Subcutaneous adipose tissue (tissue), 4 donors: ENCODE results near the gene SMIM17. TPM values are rescaled to one million over a fixed set of nuclear protein-coding genes. Genes with fewer than 3 reads are reported as not detected.

Experiments
- CTCF ChIP-seq: fragments of 450-650 bp; IDR thresholded peaks from one replicate; pipeline ENCODE4 v1.5.1; 2016; ENCODE audit warnings: low read depth, mild to moderate bottlenecking, control low read depth, antibody characterized with exemption, moderate library complexity
- total RNA-seq, 4 donors: library from RNA; depleted of rRNA; stranded (reverse); fragments of >200 nt; gene quantifications; one replicate each; pipeline ENCODE4 v1.1.0, GENCODE V29; 2016

Gene SMIM17
- total RNA-seq, 4 donors from 2014 or later: not detected

DNA sequence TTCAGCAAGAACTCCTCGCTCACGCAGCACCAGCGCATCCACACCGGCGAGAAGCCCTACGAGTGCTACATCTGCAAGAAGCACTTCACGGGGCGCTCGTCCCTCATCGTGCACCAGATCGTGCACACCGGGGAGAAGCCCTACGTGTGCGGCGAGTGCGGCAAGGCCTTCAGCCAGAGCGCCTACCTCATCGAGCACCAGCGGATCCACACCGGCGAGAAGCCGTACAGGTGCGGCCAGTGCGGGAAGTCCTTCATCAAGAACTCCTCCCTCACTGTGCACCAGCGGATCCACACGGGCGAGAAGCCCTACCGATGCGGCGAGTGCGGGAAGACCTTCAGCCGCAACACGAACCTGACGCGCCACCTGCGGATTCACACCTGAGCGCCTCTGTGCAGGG is 20.6 kb upstream of the SMIM17 start:
- TF ChIP-seq CTCF: no peak

DNA sequence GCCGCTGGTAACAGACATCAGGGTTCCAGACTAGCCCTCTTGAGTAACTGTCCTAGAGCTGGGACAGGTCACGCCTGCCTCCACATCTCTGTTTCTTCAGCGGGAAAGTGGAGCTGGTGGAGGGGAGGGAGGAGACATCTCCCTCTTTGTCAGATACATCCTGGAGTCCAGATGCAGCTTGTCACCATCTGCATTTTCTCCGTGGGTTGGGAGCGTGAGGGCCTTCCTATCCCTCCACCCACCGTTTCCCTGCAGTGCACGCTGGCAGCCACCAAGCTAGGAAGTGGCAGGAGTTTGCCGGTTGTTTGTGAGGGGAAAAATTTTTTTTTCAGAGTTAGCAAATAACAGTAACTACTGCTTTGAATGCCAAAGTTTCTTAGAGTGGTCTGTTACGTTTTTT is 20.0 kb upstream of the SMIM17 start:
- no peak for TF ChIP-seq CTCF

DNA sequence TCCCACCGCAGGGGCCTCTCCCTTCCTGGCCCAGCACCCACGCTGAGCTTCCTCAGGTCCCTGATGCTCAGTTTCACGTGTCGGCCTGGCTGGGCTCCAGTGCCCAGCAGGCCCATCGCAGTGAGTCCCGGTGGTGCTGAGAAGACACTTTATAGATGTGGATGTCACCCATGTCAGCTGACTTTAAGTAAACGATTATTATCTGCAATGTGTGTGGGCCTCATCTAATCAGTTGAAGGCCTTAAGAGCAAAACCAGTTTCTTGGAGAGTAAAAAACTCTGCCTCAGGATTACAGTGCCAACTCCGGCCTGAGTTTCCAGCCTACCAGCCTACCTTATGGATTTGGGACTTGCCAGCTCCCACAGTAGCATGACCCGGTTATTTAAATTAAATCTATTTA is 17.3 kb upstream of the SMIM17 start:
- no peak for TF ChIP-seq CTCF

DNA sequence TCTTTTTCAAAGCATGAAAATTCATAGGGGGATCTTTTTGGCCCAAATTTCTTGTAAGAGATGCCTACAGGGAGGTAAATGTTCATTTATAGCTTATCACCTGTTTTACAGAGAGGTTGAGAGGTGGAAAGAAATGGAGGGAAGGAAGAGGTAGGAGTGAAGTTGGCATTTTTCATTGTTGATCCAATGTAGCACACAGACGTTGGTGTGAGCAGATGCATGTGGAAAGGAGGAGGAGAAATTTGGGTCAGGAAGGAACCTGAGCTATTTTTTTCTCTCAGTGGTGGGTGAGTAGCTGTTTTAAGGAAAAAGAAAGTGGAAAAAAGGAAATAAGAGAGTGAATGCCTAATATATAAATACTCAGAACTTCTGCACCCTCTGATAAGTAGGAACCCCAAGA is 9.9 kb upstream of the SMIM17 start:
- TF ChIP-seq CTCF: no peak

DNA sequence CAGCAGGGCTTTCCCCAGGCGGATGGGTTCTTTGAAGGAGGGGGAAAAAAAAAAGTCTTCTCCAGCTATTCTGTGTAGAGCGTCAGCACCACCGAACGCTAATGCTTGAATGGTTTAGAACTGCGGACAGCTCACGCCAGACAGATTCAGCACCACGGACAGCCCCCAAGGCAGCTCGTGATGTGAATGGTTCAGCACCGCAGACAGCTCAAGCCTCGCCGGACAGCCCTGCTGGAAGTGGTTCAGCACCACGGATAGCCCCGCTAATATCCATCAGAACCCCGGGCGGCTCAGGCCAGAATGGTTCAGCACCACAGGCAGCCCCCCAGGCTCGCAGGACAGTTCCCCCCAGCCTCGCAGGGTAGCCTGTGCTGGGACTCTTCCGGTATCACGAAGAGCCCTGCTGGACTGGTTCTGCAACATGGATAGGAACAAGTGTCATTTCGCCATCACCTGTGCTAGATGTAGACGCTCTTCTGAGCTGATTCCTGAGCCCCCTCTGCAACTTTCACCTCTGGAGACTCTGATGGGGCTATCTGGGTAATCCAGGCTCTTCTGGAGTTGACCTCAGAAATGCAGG is 4.9 kb upstream of the SMIM17 start:
- no peak for TF ChIP-seq CTCF

DNA sequence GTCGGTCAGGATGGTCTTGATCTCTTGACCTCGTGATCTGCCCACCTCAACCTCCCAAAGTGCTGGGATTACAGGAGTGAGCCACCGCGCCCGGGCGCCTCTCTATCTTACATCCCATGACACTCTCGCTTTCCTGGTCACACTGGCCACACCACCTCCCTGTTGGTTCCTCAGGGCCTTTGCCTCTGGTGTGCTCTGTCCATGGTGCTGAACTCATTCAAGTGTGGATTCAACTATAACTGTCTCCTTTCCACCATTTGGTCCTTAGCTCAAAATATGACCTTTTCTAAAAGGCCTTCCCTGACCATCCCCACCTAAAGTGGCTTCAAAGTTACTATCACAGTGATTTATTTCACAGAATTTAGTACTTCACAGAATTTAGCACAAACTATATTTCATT is 3.7 kb upstream of the SMIM17 start:
- TF ChIP-seq CTCF: no peak

DNA sequence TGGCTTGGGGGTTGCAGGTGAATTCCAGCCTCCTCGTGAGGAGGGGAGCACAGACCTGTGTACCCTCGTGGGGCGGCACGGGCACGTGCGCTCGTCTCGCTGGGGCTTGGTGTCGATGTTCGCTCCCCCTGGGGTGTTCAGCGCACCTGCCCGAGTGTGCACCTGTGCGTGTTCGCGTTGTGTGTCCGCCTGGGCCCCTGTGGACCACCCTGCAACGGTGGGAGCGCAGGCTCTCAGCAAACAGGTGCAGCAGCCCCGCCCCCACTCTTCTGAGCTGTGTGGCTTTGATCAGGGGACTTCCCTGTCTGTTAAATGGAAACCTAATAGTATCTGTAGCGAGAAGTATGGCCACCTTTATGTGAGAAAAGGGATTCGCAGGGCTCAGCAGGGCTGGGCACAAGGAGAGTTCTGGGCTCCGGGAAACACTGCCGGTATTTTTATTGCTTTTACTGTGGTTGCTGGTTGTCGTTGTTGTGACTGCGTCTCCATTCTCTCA is 549 bp downstream of the SMIM17 start:
- no peak for TF ChIP-seq CTCF
